MG63 (cell line): ENCODE results near the gene ROR2. TPM values are rescaled to one million over a fixed set of nuclear protein-coding genes. Genes with fewer than 3 reads are reported as not detected.
"Not testable (repeated sequence)": the region's sequence is repeated elsewhere in the genome, so short reads cannot be mapped to it uniquely, and the experiment has no call there.

ENCODE experiments used
- DNase-seq: peaks from one replicate; pipeline ENCODE4 v3.0.0-alpha.2; 2020
- H3K27me3 ChIP-seq: fragments of 250-450 bp; sonication (Bioruptor Pico); 2 replicates; pipeline ENCODE4 v1.5.1; 2020; ENCODE audit warnings: mild to moderate bottlenecking, moderate library complexity
- H3K36me3 ChIP-seq: fragments of 250-450 bp; sonication (Bioruptor Pico); 2 replicates; pipeline ENCODE4 v1.5.1; 2020; ENCODE audit warnings: mild to moderate bottlenecking, moderate library complexity
- H3K4me3 ChIP-seq: fragments of 250-450 bp; sonication (Bioruptor Pico); 2 replicates; pipeline ENCODE4 v1.5.1; 2020; ENCODE audit warnings: mild to moderate bottlenecking, moderate library complexity
- H3K9me3 ChIP-seq: fragments of 250-450 bp; sonication (Bioruptor Pico); 2 replicates; pipeline ENCODE4 v1.5.1; 2020; ENCODE audit warnings: mild to moderate bottlenecking, moderate library complexity
- total RNA-seq: library from RNA; depleted of rRNA; stranded (reverse); fragments of >200 nt; shearing (Covaris generic); gene quantifications from 2 replicates; pipeline ENCODE4 v1.2.3, GENCODE V29; 2014; ENCODE audit warnings: low replicate concordance

The ROR2 gene
- total RNA-seq, 1 experiment from 2014 or later = 0.20 TPM

GRCh38 chr9:91654527-91654926, 295.5 kb downstream of the ROR2 start:
- H3K36me3 ChIP-seq = no peaks in the 10 kb centered on the region
- peaks cover 2% of the 10 kb centered on the region; the same call in 1 of the 2 replicates for H3K27me3 ChIP-seq
- H3K9me3 ChIP-seq = no peaks in the 10 kb centered on the region
- no peak for DNase-seq
- H3K4me3 ChIP-seq = no peak overlapping the region

- H3K27me3 ChIP-seq = peaks cover 2% of the 10 kb centered on the region; the same call in 1 of the 2 replicates
- H3K36me3 ChIP-seq = no peaks in the 10 kb centered on the region
- DNase-seq = no peak
- H3K4me3 ChIP-seq = no peak overlapping the region
- H3K9me3 ChIP-seq = no peaks in the 10 kb centered on the region
These were observed 302.7 kb downstream of the ROR2 start for GRCh38 chr9:91647371-91647770.

GRCh38 chr9:91646702-91647101, 303.3 kb downstream of the ROR2 start:
- H3K27me3 ChIP-seq = peaks cover 2% of the 10 kb centered on the region; the same call in 1 of the 2 replicates
- H3K9me3 ChIP-seq = no peaks in the 10 kb centered on the region
- no peaks in the 10 kb centered on the region for H3K36me3 ChIP-seq
- no peak for DNase-seq
- no peak overlapping the region for H3K4me3 ChIP-seq

- DNase-seq = no peak
- no peaks in the 10 kb centered on the region for H3K27me3 ChIP-seq
- H3K4me3 ChIP-seq = no peak overlapping the region
- H3K9me3 ChIP-seq = no peaks in the 10 kb centered on the region
- H3K36me3 ChIP-seq = no peaks in the 10 kb centered on the region
These were observed 305.6 kb downstream of the ROR2 start for GRCh38 chr9:91644433-91644832.

- Histone ChIP-seq H3K36me3 (no peaks in the 10 kb centered on the region), H3K4me3 (no peak overlapping the region), H3K9me3 (no peaks in the 10 kb centered on the region), H3K27me3 (no peaks in the 10 kb centered on the region)
- no peak for DNase-seq
These were observed 306.4 kb downstream of the ROR2 start for GRCh38 chr9:91643481-91644077.

GRCh38 chr9:91642771-91643170, 307.3 kb downstream of the ROR2 start:
- no peaks in the 10 kb centered on the region for H3K27me3 ChIP-seq
- H3K36me3 ChIP-seq = no peaks in the 10 kb centered on the region
- DNase-seq = no peak
- H3K4me3 ChIP-seq = no peak overlapping the region
- no peaks in the 10 kb centered on the region for H3K9me3 ChIP-seq

GRCh38 chr9:91640428-91640827, 309.6 kb downstream of the ROR2 start:
- Histone ChIP-seq H3K4me3 (no peak overlapping the region), H3K9me3 (no peaks in the 10 kb centered on the region), H3K27me3 (no peaks in the 10 kb centered on the region), H3K36me3 (no peaks in the 10 kb centered on the region)
- no peak for DNase-seq

GRCh38 chr9:91639054-91639453, 311.0 kb downstream of the ROR2 start:
- no peak for DNase-seq
- Histone ChIP-seq H3K36me3 (no peaks in the 10 kb centered on the region), H3K4me3 (no peak overlapping the region), H3K27me3 (no peaks in the 10 kb centered on the region), H3K9me3 (no peaks in the 10 kb centered on the region)

GRCh38 chr9:91634832-91635231, 315.2 kb downstream of the ROR2 start:
- not testable (repeated sequence) for H3K27me3 ChIP-seq, H3K9me3 ChIP-seq, H3K4me3 ChIP-seq, DNase-seq, H3K36me3 ChIP-seq

GRCh38 chr9:91629718-91630117, 320.3 kb downstream of the ROR2 start:
- DNase-seq = no peak
- H3K36me3 ChIP-seq = no peaks in the 10 kb centered on the region

GRCh38 chr9:91628892-91629291, 321.1 kb downstream of the ROR2 start:
- DNase-seq = no peak
- no peaks in the 10 kb centered on the region for H3K36me3 ChIP-seq
- H3K9me3 ChIP-seq = peaks cover 4% of the 10 kb centered on the region; the same call in 1 of the 2 replicates
- no peaks in the 10 kb centered on the region for H3K27me3 ChIP-seq
- no peak overlapping the region for H3K4me3 ChIP-seq

More at GRCh38 chr9:91629718-91630117, 320.3 kb downstream of the ROR2 start:
- no peak overlapping the region for H3K4me3 ChIP-seq
- H3K9me3 ChIP-seq = peaks cover 4% of the 10 kb centered on the region; the same call in 1 of the 2 replicates
- H3K27me3 ChIP-seq = no peaks in the 10 kb centered on the region

- DNase-seq = no peak
- Histone ChIP-seq H3K9me3 (peaks cover 4% of the 10 kb centered on the region; the same call in 1 of the 2 replicates), H3K4me3 (no peak overlapping the region), H3K36me3 (no peaks in the 10 kb centered on the region), H3K27me3 (no peaks in the 10 kb centered on the region)
These were observed 324.7 kb downstream of the ROR2 start for GRCh38 chr9:91625331-91625730.

- DNase-seq = no peak
- Histone ChIP-seq H3K36me3 (no peaks in the 10 kb centered on the region), H3K27me3 (no peaks in the 10 kb centered on the region), H3K9me3 (no peaks in the 10 kb centered on the region), H3K4me3 (no peak overlapping the region)
These were observed 327.0 kb downstream of the ROR2 start for GRCh38 chr9:91623004-91623403.

- DNase-seq, H3K27me3 ChIP-seq, H3K4me3 ChIP-seq, H3K9me3 ChIP-seq, H3K36me3 ChIP-seq: not testable (repeated sequence)
These were observed 327.9 kb downstream of the ROR2 start for GRCh38 chr9:91622121-91622520.

- H3K27me3 ChIP-seq, H3K36me3 ChIP-seq, H3K9me3 ChIP-seq, H3K4me3 ChIP-seq, DNase-seq: not testable (repeated sequence)
These were observed 336.0 kb downstream of the ROR2 start for GRCh38 chr9:91614044-91614443.

- DNase-seq = no peak
- H3K4me3 ChIP-seq = no peak overlapping the region
- H3K27me3 ChIP-seq = no peaks in the 10 kb centered on the region
- H3K9me3 ChIP-seq = no peaks in the 10 kb centered on the region
- no peaks in the 10 kb centered on the region for H3K36me3 ChIP-seq
These were observed 338.4 kb downstream of the ROR2 start for GRCh38 chr9:91611582-91611981.

- H3K4me3 ChIP-seq = no peak overlapping the region
- no peak for DNase-seq
- no peaks in the 10 kb centered on the region for H3K36me3 ChIP-seq
- no peaks in the 10 kb centered on the region for H3K9me3 ChIP-seq
- no peaks in the 10 kb centered on the region; the same call in 1 of the 2 replicates for H3K27me3 ChIP-seq
These were observed 343.6 kb downstream of the ROR2 start for GRCh38 chr9:91606255-91606995.
